Measurements from ENCODE around the gene GPR158. TPM values are rescaled to one million over a fixed set of nuclear protein-coding genes. Genes with fewer than 3 reads are reported as not detected.

The GPR158 gene
- total and polyA plus RNA-seq, 9 donors, result 0.05 to 0.13 (median 0.09) TPM

- WGBS (ENCODE audit: insufficient coverage), result no CpG with 5 or more reads among the region's 1 CpG
- H3K27me3 ChIP-seq (ENCODE audit: control insufficient read depth, insufficient read depth, low read length), result no peaks in the 10 kb centered on the region
These were observed 466.8 kb downstream of the GPR158 start for GRCh38 chr10:25641595-25641994.

GRCh38 chr10:25642721-25643120 is 467.9 kb downstream of the GPR158 start:
- H3K4me3 ChIP-seq (ENCODE audit: low read length), result no peak overlapping the region
- no peaks in the 10 kb centered on the region for H3K27me3 ChIP-seq (ENCODE audit: control insufficient read depth, insufficient read depth, low read length)
- DNase-seq, result no peak
- H3K9me3 ChIP-seq (replicated peaks; ENCODE audit: control insufficient read depth, low read depth, low read length), result no peaks in the 10 kb centered on the region
- no peak overlapping the region for H3K27ac ChIP-seq (ENCODE audit: low read length)
- 18% methylated on average over 2 of the region's 3 CpGs for WGBS (ENCODE audit: insufficient coverage)
- no peaks in the 10 kb centered on the region for H3K36me3 ChIP-seq (ENCODE audit: control insufficient read depth, insufficient read depth, low read length)
- no peaks in the 10 kb centered on the region for H3K4me1 ChIP-seq (ENCODE audit: control insufficient read depth, insufficient read depth, low read length)

More at GRCh38 chr10:25641595-25641994, 466.8 kb downstream of the GPR158 start:
- no peak overlapping the region for H3K4me3 ChIP-seq (ENCODE audit: low read length)
- H3K36me3 ChIP-seq (ENCODE audit: control insufficient read depth, insufficient read depth, low read length), result no peaks in the 10 kb centered on the region
- H3K9me3 ChIP-seq (replicated peaks; ENCODE audit: control insufficient read depth, low read depth, low read length), result no peaks in the 10 kb centered on the region
- H3K27ac ChIP-seq (ENCODE audit: low read length), result no peak overlapping the region
- no peaks in the 10 kb centered on the region for H3K4me1 ChIP-seq (ENCODE audit: control insufficient read depth, insufficient read depth, low read length)
- no peak for DNase-seq

GRCh38 chr10:25646371-25646770 is 471.6 kb downstream of the GPR158 start:
- H3K36me3 ChIP-seq (ENCODE audit: control insufficient read depth, insufficient read depth, low read length), result no peaks in the 10 kb centered on the region
- H3K27me3 ChIP-seq (ENCODE audit: control insufficient read depth, insufficient read depth, low read length), result no peaks in the 10 kb centered on the region
- no CpG with 5 or more reads among the region's 2 CpGs for WGBS (ENCODE audit: insufficient coverage)
- DNase-seq, result no peak
- H3K27ac ChIP-seq (ENCODE audit: low read length), result no peak overlapping the region
- H3K4me3 ChIP-seq (ENCODE audit: low read length), result no peak overlapping the region
- no peaks in the 10 kb centered on the region for H3K4me1 ChIP-seq (ENCODE audit: control insufficient read depth, insufficient read depth, low read length)
- no peaks in the 10 kb centered on the region for H3K9me3 ChIP-seq (replicated peaks; ENCODE audit: control insufficient read depth, low read depth, low read length)

GRCh38 chr10:25651534-25651933 is 476.7 kb downstream of the GPR158 start:
- no CpG with 5 or more reads among the region's 2 CpGs for WGBS (ENCODE audit: insufficient coverage)
- H3K27me3 ChIP-seq (ENCODE audit: control insufficient read depth, insufficient read depth, low read length), result no peaks in the 10 kb centered on the region
- H3K9me3 ChIP-seq (replicated peaks; ENCODE audit: control insufficient read depth, low read depth, low read length), result no peaks in the 10 kb centered on the region
- no peak overlapping the region for H3K27ac ChIP-seq (ENCODE audit: low read length)
- no peak overlapping the region for H3K4me3 ChIP-seq (ENCODE audit: low read length)
- H3K4me1 ChIP-seq (ENCODE audit: control insufficient read depth, insufficient read depth, low read length), result no peaks in the 10 kb centered on the region
- no peaks in the 10 kb centered on the region for H3K36me3 ChIP-seq (ENCODE audit: control insufficient read depth, insufficient read depth, low read length)
- no peak for DNase-seq

Other genes starting within 250 kb of the GPR158 start
- 14.0 TPM for gene PRTFDC1, start 222.4 kb upstream of the GPR158 start, total RNA-seq
- 10 to 100 TPM; 12.6 to 21.6 (median 16.9) TPM for gene PRTFDC1, start 222.4 kb upstream of the GPR158 start, polyA plus RNA-seq (ENCODE audit: insufficient read depth in 1 of 8, insufficient read length in 8 of 8, low replicate concordance in 1 of 8)
- 0.04 TPM for gene ENKUR, start 158.8 kb upstream of the GPR158 start, total RNA-seq
- under 1 TPM; 0.20 to 0.51 (median 0.36) TPM for gene ENKUR, start 158.8 kb upstream of the GPR158 start, polyA plus RNA-seq (ENCODE audit: insufficient read depth in 1 of 8, insufficient read length in 8 of 8, low replicate concordance in 1 of 8)
- 4.8 TPM for gene THNSL1, start 158.4 kb upstream of the GPR158 start, total RNA-seq
- 1 to 10 TPM; 4.1 to 7.0 (median 5.7) TPM for gene THNSL1, start 158.4 kb upstream of the GPR158 start, polyA plus RNA-seq (ENCODE audit: insufficient read depth in 1 of 8, insufficient read length in 8 of 8, low replicate concordance in 1 of 8)